GM18511 (cell line): ENCODE data around the gene PHOX2B.

ENCODE experiments used
- ATAC-seq: cut with Tn5 transposase; IDR thresholded peaks from one replicate; pipeline ENCODE4 v1.9.1; 2021; ENCODE audit warnings: mild to moderate bottlenecking, moderate library complexity; ENCODE audit not compliant: unreplicated experiment

The PHOX2B gene

DNA sequence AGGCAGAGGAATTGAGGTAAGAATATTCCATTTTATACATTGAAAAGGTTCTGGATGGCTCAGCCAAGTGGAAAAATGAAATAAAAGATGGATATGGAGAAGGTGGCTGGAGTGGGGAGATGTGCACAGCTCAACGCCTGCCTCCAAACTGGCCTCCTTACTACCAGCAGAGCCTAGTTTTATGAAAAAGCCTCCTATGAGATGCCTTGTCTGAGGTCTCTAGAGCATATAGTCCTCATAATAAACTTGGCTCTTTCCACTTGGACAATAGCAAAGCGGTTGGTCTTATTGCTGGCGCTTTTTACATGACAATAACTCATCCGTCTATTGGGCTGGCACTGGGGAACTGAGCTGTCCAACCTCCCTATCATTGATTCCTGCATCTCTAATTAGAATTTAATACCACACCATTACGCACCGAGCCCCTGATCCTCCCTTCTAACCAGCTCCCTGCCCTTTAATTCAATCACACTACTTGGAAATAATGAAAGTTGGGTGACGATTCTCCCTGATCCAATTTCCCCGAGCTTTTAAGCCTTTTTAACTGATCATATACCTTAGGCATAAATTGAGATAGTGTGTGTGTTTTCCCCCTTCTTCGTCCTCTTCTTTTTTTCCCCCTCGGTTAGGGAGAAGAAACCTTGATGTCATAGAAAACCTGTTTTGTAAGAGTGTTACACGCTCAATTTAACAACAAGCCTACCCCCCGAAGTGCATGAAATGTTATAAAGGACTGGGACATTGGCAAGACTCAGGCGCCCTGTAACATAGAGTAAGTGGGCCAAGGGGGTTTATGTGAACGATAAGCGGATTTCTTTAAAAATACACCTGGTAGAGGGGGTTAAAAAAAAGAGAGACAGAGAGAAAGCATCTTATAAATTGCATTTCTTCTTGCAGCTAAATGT lies at the start of gene PHOX2B:
PHOX2B (minus strand) TSS at position 155 of the 905 bp plus-strand sequence; CDS start at position 40, 115 bp downstream.
- no peak for ATAC-seq

DNA sequence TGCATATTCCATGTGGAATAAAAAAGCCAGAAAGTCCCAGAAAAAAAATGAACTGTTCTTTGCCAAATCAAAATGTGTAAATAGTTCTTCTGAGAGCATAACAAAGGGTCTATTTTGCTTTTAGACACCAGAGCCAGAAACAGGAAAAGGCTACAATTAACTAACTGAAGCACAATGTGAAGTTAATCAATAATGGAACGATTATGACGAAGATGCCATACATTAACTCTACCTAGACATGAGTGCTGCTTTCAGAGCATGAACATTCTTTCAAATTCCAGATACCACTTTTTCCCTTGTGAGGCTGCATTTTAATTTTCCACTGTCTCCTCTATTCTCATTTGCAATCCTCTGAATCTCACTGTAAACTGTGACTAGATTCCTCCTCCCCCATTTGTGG lies 48.7 kb upstream of the PHOX2B start:
- no peak for ATAC-seq

DNA sequence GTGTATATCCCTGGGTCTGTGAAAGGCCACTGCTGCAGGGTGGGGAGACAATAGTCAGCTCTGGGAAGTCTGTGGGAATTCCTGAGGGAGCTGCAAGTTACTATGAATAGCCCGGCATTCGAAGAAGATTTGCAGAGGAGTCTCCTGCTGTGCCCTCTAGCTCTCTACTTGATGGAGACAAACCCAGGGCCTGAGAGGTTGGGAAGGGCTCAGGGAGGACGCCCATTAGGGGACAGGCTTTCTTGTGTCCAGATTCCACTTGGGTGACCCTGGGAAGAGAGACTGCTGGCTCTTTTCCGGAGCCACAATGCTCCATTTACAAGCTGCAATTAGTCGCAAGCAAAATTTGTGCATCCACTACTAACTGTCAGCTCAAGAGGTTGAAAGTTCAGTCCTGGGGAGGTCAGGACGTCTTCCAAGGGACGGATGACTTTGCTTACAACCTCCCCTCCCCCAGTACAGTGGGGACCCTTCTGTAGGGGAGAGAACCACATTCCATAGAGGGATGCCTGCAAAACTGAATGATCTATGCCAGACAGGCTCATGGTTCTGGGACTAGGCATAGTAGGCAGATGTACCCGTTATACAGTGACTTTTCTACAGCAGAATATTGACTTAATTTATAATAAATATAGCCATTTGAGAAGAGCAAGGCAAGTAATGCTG lies 48.2 kb upstream of the PHOX2B start:
- ATAC-seq = no peak

DNA sequence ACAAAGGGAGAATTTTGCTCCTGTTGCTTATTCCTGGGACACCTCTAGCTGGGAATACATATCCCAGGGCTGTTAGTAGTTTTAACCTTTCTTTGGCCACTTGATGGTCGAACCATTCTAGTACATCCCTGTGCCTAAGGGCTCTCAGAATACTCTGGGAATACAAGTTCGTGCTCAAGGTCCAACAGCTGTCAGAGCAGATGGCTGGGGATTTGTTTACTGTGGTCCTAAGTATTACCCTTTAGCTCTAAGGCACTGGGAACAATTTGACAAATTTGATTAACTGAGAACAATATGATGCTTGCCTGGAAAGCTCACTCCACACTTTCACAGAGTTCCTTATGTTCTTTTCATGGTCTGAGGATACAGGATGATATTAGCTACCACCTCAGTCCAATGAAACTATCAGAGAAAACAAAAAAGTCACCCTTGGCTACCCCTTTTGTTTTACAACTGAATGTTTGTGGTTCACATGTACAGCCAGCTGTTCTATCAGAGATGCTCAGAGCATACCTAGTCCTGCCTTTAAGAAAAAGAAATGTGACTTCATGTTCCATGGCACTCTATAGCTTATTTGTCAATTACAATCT lies 47.4 kb upstream of the PHOX2B start:
- ATAC-seq = no peak

DNA sequence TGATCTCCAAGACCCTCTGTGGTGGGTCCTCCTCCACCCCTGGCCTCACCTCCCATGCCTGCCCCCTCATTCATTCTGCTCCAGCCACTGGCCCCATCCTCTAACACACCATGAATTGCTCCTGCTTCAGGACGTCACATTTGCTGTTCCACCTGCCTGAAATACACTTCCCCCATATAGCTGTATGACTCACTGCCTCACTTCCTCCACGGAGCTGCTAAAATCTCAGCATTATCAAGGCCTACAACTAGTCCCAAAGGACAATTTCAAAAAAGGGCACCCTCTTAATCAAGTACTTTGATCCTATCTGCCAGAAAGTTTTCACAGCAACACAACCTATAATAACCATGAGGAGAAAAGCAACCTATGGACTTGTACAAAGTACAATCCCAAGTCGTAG lies 43.6 kb upstream of the PHOX2B start:
- ATAC-seq = no peak

DNA sequence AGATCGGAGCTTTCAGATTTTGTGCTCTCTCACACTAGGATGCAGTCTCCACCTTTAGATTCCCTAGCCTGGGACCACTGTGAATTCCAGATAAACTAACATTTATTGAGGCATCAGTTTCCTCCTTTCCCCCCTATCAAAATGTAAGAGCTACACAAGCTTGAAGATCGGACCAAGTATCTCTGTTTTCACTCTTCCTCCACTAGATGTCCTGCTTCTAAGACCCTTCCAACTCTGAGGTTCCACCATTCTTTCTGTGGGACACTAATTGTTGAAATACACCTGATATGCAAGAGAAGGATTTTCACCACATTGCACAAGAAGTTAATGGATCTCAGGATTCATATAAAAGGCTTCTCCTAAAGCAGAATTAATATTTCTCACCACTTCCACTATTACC lies 43.0 kb upstream of the PHOX2B start:
- no peak for ATAC-seq

DNA sequence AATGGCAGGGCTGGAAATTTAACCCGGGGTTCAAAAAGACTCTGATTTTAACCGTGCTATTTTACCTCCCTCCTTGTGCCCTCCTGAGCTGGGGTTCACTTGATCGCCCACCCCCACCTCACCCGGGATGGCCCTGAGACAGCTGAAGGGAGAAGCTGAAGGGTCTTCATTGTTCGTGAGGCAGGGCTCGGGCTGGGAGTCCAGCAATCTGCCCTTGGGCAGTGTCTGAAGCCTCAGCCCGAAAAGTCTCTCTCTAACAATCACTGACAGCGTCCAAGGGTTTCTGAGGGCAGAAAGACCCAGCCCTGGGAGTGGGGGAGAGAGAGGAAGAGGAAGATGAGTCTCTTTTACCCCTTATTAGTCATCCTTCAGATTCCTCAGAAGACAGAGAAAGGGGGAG lies 39.4 kb upstream of the PHOX2B start:
- ATAC-seq = no peak

DNA sequence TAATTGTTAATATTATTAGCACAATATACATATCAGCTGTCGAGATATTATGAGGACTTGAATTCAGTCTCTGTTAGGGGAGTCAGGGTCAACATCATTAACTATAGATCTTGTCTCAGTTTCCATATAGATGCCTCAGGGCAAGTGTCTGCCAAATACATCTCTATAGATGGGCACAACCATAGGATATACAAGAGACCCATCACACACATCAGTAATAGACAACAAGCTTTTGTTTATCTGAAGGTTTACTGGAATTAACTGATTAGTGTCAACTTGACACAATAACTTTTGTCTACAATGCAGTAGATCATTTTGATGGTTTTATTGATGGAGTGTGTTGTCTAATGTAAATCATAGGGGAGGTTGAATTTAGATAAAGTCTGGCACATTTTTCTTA lies 37.1 kb upstream of the PHOX2B start:
- no peak for ATAC-seq

DNA sequence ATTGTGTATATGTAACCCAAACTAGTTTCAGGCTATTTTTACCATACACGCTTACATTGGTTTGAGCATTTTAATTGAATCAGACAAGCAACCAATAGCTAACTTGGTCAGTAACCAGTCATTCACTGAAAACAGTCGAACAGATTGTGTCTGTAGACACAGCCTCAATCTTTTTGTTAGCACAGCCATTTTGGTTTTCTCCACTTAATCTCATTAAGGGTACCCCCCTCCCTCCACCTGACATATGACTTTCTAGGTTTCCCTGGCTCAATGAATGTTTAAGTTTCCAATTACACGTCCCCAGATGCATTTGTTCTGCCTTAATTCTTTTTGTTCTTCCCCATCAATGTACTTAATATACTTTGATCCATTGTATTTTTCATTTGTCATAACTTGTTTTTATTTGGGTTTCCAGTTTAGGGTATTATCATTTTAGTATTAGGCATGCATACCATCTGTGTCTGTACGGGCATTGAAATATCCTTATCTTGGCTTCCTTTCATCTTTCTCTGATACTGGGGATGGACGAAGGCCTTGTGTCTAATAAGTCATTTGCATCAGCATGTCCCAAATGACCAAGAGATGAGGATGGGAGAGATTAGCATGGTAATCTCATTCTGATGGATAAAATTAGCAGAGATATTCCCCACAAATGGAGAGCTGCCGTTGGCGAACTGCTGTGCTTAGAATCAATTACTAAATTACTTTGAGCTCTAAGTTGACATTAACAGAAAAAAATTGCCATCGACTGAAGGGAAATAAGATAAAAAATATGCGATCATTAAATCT lies 35.9 kb upstream of the PHOX2B start:
- ATAC-seq = no peak

DNA sequence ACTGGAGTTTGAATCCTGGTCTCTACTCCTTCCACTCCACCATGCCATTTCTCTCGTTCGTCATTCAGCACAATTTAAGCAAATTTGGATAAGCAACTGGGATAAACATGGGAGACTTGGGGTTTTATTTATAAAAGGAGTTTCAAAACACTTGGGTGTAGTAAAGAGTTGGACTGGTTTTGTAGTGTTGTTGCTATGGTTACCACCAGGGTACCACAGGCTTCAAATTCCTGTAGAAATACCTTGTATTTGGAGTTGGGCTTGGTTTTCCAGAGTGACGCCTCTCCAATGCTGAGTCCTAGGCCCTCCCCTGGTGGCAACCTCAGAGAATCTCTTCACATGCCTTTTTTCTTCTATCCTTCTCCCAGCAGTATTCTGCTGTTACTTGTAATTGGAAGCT lies 27.9 kb upstream of the PHOX2B start:
- ATAC-seq = no peak

DNA sequence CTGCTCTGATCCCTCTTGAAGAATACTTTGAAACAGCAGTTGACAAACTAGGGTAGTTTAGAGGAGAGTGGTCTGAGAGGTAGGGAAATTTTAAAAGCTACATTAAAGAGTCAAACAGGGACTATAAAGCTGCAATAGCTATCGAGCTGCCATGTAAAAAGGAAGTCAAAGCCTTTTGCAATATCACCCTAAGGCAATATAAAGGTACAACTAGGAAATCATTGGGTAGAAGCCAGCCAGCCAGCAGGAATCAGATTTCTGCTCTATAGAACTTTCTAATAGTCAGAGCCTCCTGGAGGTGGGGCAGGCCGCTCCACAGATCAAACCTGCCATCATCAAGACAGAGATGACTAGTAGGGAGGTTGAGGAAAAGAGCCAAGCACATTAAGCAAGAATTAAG lies 15.2 kb upstream of the PHOX2B start:
- ATAC-seq = no peak

DNA sequence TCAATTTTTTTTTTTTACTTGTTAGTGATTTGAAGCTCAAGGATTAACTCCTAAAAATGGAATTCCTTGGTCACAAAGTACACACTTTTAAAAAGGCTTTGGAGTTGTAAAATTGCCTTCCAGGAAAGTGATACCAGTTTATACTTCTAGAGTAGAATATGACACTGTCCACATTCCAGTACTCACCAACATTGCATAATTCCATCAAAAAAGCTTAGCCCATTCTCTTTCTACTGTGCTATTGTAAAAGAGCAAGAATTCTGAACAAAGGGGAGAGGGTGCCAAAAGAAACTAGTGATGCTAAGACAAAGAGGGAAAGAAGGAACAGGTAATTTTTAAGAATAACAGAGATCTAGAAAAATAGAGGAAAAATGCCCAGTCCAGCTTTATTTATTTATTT lies 10.4 kb upstream of the PHOX2B start:
- no peak for ATAC-seq

DNA sequence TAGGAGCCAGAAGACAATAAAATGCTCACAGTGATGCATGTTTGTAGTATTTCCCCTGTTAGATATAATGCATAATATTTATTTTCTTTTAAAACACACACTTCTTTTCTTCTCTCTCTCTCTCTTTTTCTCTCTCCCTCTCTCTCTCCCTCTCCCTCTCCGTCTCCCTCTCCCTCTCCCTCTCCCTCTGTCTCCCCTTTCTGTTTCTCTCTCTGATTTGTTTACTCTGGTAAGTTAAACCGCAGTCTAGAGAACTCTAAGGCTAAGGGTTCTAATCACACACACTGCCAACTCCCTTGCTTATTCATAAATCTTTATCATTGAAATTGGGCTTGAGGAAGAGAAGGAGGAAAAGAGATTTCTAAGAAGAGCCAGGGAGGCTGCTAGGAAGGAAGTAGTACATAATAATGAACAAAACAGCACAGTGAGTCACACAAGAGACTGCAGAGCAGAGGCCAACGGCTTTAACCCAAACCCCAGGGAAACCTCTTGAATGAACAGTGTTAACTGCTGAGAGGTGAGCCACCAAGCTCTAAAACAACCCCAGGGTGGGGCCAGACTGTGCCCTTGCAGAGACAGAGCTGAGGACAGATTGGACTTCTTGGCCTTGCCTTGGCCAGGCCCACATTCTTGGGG lies 9.1 kb upstream of the PHOX2B start:
- ATAC-seq = no peak

DNA sequence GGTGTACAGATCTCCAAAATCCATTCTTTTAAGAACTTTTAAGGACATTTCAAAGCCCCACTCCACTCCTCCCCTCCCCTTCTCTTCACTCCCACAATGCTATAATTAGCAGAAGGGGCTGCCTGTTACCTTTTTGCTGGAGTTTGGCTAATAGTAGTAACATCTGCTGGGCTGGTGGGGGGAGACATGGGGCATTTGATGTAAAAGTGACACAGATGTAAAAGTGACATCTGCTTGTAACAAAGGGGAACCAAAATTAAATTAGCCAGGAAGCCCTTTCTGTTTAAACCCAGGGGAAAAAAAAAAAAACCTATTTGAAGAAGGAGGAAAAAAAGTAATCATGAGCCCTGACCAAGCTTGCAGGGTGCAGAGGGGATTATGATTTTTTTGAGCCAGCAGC lies 5.4 kb upstream of the PHOX2B start:
- ATAC-seq = no peak

DNA sequence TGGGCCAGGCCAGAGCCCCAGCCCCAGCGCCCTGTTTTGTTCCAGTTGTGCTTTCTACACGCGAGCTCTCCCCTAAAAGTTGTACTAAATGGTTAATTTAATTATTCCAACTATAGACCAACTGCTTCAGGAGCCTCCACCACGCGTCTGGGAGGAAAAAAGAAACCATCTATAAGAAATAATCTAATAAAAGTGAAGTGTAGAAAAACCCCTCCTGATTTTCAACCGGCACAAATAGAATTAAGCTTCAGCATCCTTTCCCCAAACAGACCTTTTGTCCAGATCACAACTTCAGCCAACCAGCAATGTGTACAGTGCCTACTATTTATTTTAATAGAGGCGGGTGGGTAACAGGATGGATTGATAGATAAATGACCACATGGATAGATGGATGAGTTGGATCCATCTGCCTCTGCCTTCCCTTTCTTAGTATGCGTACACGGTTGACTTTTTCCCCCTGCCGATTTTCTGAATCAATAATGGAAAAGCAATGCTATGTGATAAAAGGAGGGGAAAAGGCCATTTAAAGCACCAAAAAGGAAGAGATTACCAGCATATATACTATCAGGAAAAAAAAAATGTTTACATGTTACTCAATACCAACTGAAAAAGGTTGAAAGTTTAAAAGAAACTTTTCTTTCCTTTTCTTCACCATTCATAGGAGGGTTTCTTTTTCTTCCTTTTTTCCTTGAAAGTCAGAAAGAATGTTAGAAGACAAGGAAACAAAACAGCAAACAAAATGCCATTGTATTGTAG lies 3.7 kb upstream of the PHOX2B start:
- no peak for ATAC-seq

DNA sequence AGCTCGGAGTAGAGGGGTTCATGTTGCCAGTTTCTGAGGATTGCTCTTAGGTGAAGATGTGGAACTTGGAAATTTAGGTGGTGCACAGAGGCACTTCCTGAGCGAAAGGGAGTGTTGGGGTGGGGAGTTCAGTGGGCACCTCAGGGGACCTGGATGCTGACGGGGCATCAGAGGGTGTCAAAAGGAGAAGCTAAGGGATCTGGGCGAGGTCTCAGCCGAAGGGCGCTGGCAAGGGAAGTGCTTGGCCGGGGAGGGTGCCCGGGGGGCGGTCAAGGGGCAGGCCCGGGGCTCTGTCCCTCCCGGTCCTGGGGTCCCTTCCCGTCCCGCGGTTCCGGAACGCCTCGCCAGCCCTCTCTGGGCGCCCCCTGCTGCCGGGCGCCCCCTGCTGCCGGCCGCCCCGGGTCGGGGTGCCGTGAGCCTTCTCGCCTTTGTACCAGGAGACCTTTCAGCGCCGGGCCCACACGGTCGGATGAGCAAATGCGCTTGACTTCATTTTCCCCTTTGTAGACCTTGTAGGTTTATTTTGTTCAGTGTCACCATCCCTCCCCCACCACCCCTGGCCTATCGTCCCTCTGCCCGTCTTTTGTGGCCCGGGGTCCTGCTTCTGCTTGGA lies 3.0 kb upstream of the PHOX2B start:
- ATAC-seq = no peak

DNA sequence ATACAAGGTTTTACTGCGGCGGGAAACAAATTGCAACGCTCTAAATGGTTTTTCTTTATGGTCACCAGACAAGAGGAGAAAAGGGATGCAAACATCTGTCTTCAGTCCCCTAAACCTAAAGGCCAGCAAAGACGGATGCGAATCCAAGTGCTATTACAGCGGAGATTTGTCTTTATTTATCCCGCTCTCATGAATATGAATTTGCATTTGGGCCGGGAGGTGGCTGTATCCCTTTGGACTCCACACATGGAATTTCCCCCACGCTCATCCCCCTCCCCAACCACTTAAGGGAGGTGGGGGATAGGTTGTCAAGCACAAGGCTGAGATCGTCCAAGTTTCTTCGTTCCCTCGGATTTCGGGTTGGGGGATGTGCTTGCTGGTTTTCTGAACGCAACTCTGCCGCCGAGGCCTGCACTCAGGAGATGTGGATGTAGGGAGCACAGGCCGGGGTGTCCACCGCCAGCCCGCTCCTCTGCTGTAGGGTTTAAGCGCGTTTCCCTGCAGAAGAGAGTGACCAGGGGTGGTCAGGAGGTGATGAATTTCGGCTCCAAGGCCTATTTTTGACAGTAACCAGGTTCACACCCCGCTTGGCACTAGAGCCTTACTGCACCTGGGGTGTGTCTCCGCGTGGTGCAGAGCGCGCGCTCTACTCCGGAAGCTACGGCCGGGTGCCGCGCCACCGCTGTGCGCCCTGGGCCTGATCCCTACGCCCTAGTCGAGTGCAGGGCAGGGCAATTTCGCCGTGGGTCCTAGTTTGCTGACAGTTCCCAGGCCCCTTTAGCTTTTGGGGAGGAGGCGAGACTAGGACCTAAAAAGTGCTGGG lies 2.3 kb upstream of the PHOX2B start:
- ATAC-seq = no peak

DNA sequence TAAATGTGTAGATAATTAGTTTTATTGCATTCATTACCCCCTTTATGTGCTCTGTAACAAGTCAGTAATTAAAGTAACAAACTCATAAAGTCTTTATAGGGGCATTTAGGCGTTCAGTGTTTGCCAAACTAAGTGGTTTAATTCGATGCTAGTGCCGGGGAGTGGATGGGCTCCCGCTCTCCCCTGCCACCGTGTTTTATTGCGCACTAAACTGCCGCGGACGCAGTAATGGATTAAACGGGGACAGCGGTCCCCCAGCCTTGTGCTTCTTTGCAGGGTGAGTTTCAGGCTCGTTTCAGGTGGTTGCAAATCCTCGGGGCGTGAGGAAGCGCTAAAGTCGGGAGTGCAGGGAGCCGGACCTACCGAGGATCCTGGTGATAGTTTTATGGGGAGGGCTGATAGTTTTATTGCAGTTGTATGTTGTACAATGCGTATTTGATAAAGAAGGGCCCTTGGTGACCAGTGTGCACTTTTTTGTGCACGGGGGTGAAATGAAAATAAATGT lies 1.6 kb upstream of the PHOX2B start:
- no peak for ATAC-seq

DNA sequence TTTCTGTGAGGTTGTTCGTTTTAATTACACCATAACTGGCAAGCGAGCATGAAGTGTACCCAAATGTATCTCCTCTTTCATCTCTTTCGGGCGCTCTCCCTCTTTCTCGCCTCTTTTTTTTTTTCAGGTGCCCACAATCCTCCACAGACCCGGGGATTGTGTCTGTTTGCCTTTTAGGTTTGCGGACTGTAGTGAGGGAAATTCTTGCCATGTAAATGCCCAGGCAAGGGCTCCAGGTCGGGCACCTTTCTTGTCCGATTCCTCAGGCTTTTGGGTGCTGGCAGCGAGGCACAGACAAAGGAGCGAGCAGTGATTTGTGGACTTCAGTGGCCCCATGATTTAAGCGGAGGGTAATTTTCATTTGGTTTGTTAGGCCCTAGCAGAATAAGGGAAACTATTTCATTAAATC lies 1.1 kb upstream of the PHOX2B start:
- no peak for ATAC-seq
